ENCODE data around the gene RCAN1. TPM values are rescaled to one million over a fixed set of nuclear protein-coding genes. Genes with fewer than 3 reads are reported as not detected.
A peak's percentile ranks its signal among the peaks of the same experiment; 100 is the strongest.

The RCAN1 gene
- total RNA-seq, 1 donor from 2014 or later, result 22.1 TPM

DNA sequence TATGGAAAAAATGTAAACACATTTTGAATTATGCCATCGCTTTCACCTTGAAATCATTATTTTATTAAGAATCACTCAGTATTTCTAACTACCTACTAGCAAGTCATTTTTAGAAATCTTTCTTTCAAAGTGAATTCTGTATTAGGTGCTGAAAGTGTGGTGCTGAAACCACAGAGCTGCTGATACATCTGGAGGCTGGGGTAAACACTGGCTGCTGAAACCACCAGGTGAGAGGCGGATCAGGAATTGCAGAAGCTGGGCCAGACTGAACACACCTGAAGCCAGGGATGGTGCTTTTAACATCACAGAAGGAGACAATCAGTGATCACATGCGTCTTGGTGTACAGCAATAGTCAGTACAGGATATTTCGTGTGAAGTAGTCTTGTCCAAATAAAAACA is 60.7 kb downstream of the RCAN1 start:
- no peak for DNase-seq (ENCODE audit: low read depth)
- no peak for FAIRE-seq
- no peak for TF ChIP-seq CTCF (IDR thresholded peaks at IDR 0.05; ENCODE audit: insufficient read depth, low read length, severe bottlenecking)
- Histone ChIP-seq H3K27me3 (ENCODE audit: control insufficient read depth, insufficient read depth, low read length) (no peaks in the 10 kb centered on the region), H3K4me3 (ENCODE audit: low read depth, low read length) (no peak overlapping the region), H3K36me3 (ENCODE audit: control insufficient read depth, insufficient read depth, low read length) (no peaks in the 10 kb centered on the region)

- H3K36me3 ChIP-seq (ENCODE audit: control insufficient read depth, insufficient read depth, low read length), result no peaks in the 10 kb centered on the region
- no peaks in the 10 kb centered on the region for H3K27me3 ChIP-seq (ENCODE audit: control insufficient read depth, insufficient read depth, low read length)
- DNase-seq (ENCODE audit: low read depth) (peak; percentile 89), FAIRE-seq (no peak)
- no peak for TF ChIP-seq CTCF (IDR thresholded peaks at IDR 0.05; ENCODE audit: insufficient read depth, low read length, severe bottlenecking)
- no peak overlapping the region for H3K4me3 ChIP-seq (ENCODE audit: low read depth, low read length)
Observed at GRCh38 chr21:34553151-34553952, 61.6 kb downstream of the RCAN1 start.

GRCh38 chr21:34552360-34553098 is 62.4 kb downstream of the RCAN1 start:
- DNase-seq (ENCODE audit: low read depth), result no peak
- TF ChIP-seq CTCF (IDR thresholded peaks at IDR 0.05; ENCODE audit: insufficient read depth, low read length, severe bottlenecking), result no peak
- Histone ChIP-seq H3K4me3 (ENCODE audit: low read depth, low read length) (no peak overlapping the region), H3K27me3 (ENCODE audit: control insufficient read depth, insufficient read depth, low read length) (no peaks in the 10 kb centered on the region), H3K36me3 (ENCODE audit: control insufficient read depth, insufficient read depth, low read length) (no peaks in the 10 kb centered on the region)
- no peak for FAIRE-seq

DNA sequence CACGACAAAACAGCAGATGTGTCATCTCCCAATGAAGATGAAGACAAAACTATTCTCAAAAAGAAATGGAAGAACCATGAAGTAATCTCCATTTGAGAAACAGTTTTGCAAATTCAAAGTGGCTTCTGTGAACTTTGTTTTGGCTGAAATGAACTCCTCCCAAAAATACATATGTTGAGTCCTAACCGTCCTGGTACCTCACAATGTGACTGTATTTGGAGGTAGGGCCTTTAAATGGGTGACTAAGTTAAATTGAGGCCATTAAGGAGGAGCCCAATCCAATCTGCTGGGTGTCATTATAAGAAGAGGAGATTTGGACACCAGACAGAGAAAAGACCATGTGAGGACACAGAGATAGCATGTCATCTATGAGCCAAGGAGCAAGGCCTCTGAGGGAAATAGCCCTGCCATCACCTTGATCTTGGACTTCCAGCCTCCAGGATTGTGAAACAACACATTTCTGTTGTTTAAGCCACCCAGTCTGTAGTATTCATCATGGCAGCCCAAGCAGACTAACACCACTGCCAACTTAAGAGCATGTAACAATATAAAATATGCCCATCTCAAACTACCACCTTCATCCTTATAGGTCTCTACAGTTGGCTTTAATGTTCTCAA is 64.6 kb downstream of the RCAN1 start:
- no peak for TF ChIP-seq CTCF (IDR thresholded peaks at IDR 0.05; ENCODE audit: insufficient read depth, low read length, severe bottlenecking)
- no peak for DNase-seq (ENCODE audit: low read depth)
- Histone ChIP-seq H3K4me3 (ENCODE audit: low read depth, low read length) (no peak overlapping the region), H3K36me3 (ENCODE audit: control insufficient read depth, insufficient read depth, low read length) (no peaks in the 10 kb centered on the region), H3K27me3 (ENCODE audit: control insufficient read depth, insufficient read depth, low read length) (no peaks in the 10 kb centered on the region)
- no peak for FAIRE-seq

DNA sequence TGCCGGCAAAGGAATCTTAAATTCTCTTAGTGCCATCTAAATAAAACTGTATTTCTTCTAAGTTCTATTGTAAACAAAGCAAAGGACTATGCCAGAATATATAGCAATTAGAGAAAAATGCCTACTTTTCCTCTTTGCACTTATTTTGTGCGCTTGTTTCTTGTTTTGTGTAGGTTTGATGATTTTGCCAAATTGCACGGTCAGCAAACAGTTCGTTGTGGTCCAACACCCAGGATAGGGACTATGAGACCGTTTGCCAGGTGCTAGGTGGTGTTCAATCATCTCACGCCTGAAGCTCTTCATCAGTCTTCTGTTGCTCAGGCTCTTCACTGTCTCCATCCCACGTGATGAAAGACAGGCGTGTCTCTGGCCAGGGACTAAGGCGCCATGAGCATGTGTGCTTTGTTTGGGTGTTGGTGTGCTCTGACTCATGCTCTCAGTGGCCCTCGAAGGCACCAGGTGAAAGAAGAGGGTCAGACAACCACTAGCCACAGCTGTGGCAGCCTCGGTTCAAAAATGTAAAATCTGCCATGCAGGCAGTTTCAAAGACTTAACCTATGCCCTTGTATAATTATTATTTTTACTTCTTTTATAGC is 66.0 kb downstream of the RCAN1 start:
- Histone ChIP-seq H3K4me3 (ENCODE audit: low read depth, low read length) (no peak overlapping the region), H3K36me3 (ENCODE audit: control insufficient read depth, insufficient read depth, low read length) (no peaks in the 10 kb centered on the region), H3K27me3 (ENCODE audit: control insufficient read depth, insufficient read depth, low read length) (no peaks in the 10 kb centered on the region)
- FAIRE-seq, result no peak
- no peak for DNase-seq (ENCODE audit: low read depth)
- no peak for TF ChIP-seq CTCF (IDR thresholded peaks at IDR 0.05; ENCODE audit: insufficient read depth, low read length, severe bottlenecking)
